H9 (cell line): ENCODE results near the gene DLEC1. TPM values are rescaled to one million over a fixed set of nuclear protein-coding genes. Genes with fewer than 3 reads are reported as not detected.

Experiments
- DNase-seq: peaks from one replicate; pipeline ENCODE4 v3.0.0-alpha.2; 2017
- H2AFZ ChIP-seq: one replicate; pipeline ENCODE4 v1.6.1; 2013; ENCODE audit warnings: mild to moderate bottlenecking, low read length, control low read depth, moderate library complexity
- H2AK5ac ChIP-seq: 2 replicates; pipeline ENCODE4 v1.6.1; 2013; ENCODE audit warnings: low read length, control low read depth, mixed read lengths; ENCODE audit not compliant: insufficient read length
- H2BK120ac ChIP-seq: one replicate; pipeline ENCODE4 v1.6.1; 2013; ENCODE audit warnings: low read depth, mild to moderate bottlenecking, low read length, control low read depth, inconsistent platforms; ENCODE audit not compliant: poor library complexity, severe bottlenecking
- H2BK12ac ChIP-seq: 2 replicates; pipeline ENCODE4 v1.6.1; 2013; ENCODE audit warnings: low read length, control low read depth, mixed read lengths, low read depth; ENCODE audit not compliant: insufficient read length
- H2BK15ac ChIP-seq: 2 replicates; pipeline ENCODE4 v1.6.1; 2013; ENCODE audit warnings: low read depth, low read length, control low read depth
- H2BK20ac ChIP-seq: one replicate; pipeline ENCODE4 v1.6.1; 2013; ENCODE audit warnings: low read depth, mild to moderate bottlenecking, low read length, control low read depth, inconsistent platforms; ENCODE audit not compliant: poor library complexity, severe bottlenecking
- H2BK5ac ChIP-seq: 2 replicates; pipeline ENCODE4 v1.6.1; 2013; ENCODE audit warnings: low read length, control low read depth, mixed read lengths; ENCODE audit not compliant: insufficient read length
- H3K14ac ChIP-seq: 2 replicates; pipeline ENCODE4 v1.6.1; 2013; ENCODE audit warnings: low read length, control low read depth; ENCODE audit not compliant: insufficient read depth
- H3K18ac ChIP-seq: 2 replicates; pipeline ENCODE4 v1.6.1; 2013; ENCODE audit warnings: low read depth, mild to moderate bottlenecking, mixed read lengths, low read length, control low read depth; ENCODE audit not compliant: insufficient read length
- H3K23ac ChIP-seq: 2 replicates; pipeline ENCODE4 v1.6.1; 2013; ENCODE audit warnings: low read length, control low read depth, mixed read lengths, low read depth; ENCODE audit not compliant: insufficient read length
- H3K23me2 ChIP-seq: 2 replicates; pipeline ENCODE4 v1.6.1; 2013; ENCODE audit warnings: low read depth, mild to moderate bottlenecking, mixed read lengths, low read length, control low read depth; ENCODE audit not compliant: insufficient read length, poor library complexity, severe bottlenecking
- H3K27ac ChIP-seq: 2 replicates; pipeline ENCODE4 v1.5.1; 2013; ENCODE audit warnings: low read length, control low read depth, mixed read lengths, low read depth; ENCODE audit not compliant: insufficient read length
- H3K27me3 ChIP-seq: 2 replicates; pipeline ENCODE4 v1.6.1; 2013; ENCODE audit warnings: low read length, control low read depth, inconsistent platforms; ENCODE audit not compliant: insufficient read depth
- H3K4ac ChIP-seq: 2 replicates; pipeline ENCODE4 v1.6.1; 2013; ENCODE audit warnings: low read depth, mild to moderate bottlenecking, control low read depth, inconsistent platforms, low read length, moderate library complexity
- H3K4me1 ChIP-seq: 2 replicates; pipeline ENCODE4 v1.6.1; 2013; ENCODE audit warnings: low read length, control low read depth, inconsistent platforms; ENCODE audit not compliant: insufficient read depth
- H3K4me2 ChIP-seq: 2 replicates; pipeline ENCODE4 v1.6.1; 2013; ENCODE audit warnings: low read length, control low read depth, mixed read lengths; ENCODE audit not compliant: insufficient read length, insufficient read depth
- H3K56ac ChIP-seq: 2 replicates; pipeline ENCODE4 v1.6.1; 2013; ENCODE audit warnings: low read depth, mild to moderate bottlenecking, mixed read lengths, low read length, control low read depth; ENCODE audit not compliant: insufficient read length
- H3K79me1 ChIP-seq: 2 replicates; pipeline ENCODE4 v1.6.1; 2013; ENCODE audit warnings: low read depth, mild to moderate bottlenecking, moderate library complexity, low read length, control low read depth, inconsistent platforms; ENCODE audit not compliant: insufficient read depth, poor library complexity, severe bottlenecking
- H3K79me2 ChIP-seq: 2 replicates; pipeline ENCODE4 v1.6.1; 2013; ENCODE audit warnings: low read length, control low read depth, inconsistent platforms; ENCODE audit not compliant: insufficient read depth
- H3K9ac ChIP-seq: 2 replicates; pipeline ENCODE4 v1.6.1; 2013; ENCODE audit warnings: low read length, control low read depth, mixed read lengths; ENCODE audit not compliant: insufficient read length; ENCODE audit errors: extremely low read depth
- H3K9me3 ChIP-seq: one replicate; pipeline ENCODE4 v1.6.1; 2013; ENCODE audit warnings: low read depth, low read length, inconsistent platforms; ENCODE audit not compliant: control insufficient read depth
- H3T11ph ChIP-seq: one replicate; pipeline ENCODE4 v1.6.1; 2013; ENCODE audit warnings: mild to moderate bottlenecking, low read length, control low read depth, inconsistent platforms
- H4K20me1 ChIP-seq: one replicate; pipeline ENCODE4 v1.6.1; 2013; ENCODE audit not compliant: control insufficient read depth, insufficient read length, insufficient read depth
- H4K5ac ChIP-seq: 2 replicates; pipeline ENCODE4 v1.6.1; 2013; ENCODE audit warnings: low read depth, mild to moderate bottlenecking, mixed read lengths, low read length, control low read depth; ENCODE audit not compliant: insufficient read length
- H4K8ac ChIP-seq: replicated peaks from 2 replicates; pipeline ENCODE4 v1.6.1; 2013; ENCODE audit warnings: low read length, control low read depth, mixed read lengths, low read depth; ENCODE audit not compliant: insufficient read length
- H4K91ac ChIP-seq: 2 replicates; pipeline ENCODE4 v1.6.1; 2013; ENCODE audit warnings: low read depth, mild to moderate bottlenecking, moderate library complexity, mixed read lengths, low read length, control low read depth; ENCODE audit not compliant: insufficient read length
- H3K27ac Mint-ChIP-seq, 3 experiments: 2 replicates in 2 of 3; 3 replicates in 1 of 3; pipeline ENCODE4 v1.8.0; 2020 to 2021; ENCODE audit warnings: mixed read lengths in 3 of 3, mild to moderate bottlenecking in 1 of 3, moderate library complexity in 1 of 3
- H3K27me3 Mint-ChIP-seq: 2 replicates; pipeline ENCODE4 v1.8.0; 2021; ENCODE audit warnings: low read depth, mild to moderate bottlenecking, moderate library complexity, mixed read lengths
- H3K36me3 Mint-ChIP-seq, 3 experiments: 2 replicates in 2 of 3; 3 replicates in 1 of 3; pipeline ENCODE4 v1.8.0; 2020 to 2021; ENCODE audit warnings: low read depth in 3 of 3, mixed read lengths in 3 of 3; ENCODE audit not compliant: insufficient read depth in 1 of 3
- H3K4me1 Mint-ChIP-seq, 2 experiments: 2 replicates each; pipeline ENCODE4 v1.8.0; 2020; ENCODE audit warnings: mixed read lengths in 2 of 2
- H3K4me3 Mint-ChIP-seq, 2 experiments: 2 replicates in 1 of 2; 3 replicates in 1 of 2; pipeline ENCODE4 v1.8.0; 2020 to 2021; ENCODE audit warnings: mild to moderate bottlenecking in 2 of 2, mixed read lengths in 2 of 2, moderate library complexity in 1 of 2
- H3K9me3 Mint-ChIP-seq, 2 experiments: 2 replicates in 1 of 2; 3 replicates in 1 of 2; pipeline ENCODE4 v1.8.0; 2020; ENCODE audit warnings: mild to moderate bottlenecking in 2 of 2, mixed read lengths in 2 of 2, moderate library complexity in 1 of 2
- WGBS: extraction: QIAGEN DNeasy Blood & Tissue Kit; methylation state at CpG from one replicate; pipeline ENCODE4 v1.1.7; 2013; ENCODE audit warnings: missing lambda C conversion rate, low lambda C conversion rate, mixed read lengths; ENCODE audit not compliant: insufficient read length; ENCODE audit errors: extremely low coverage; 5-methylcytosine and 5-hydroxymethylcytosine counted together
- total RNA-seq: library from RNA; stranded (reverse); gene quantifications from 2 replicates; pipeline ENCODE4 v1.2.1, GENCODE V29; 2021
- TF ChIP-seq, protein P1 (sequence below): fragments of 200-600 bp; sonication (generic); conservative IDR thresholded peaks from 3 replicates; pipeline ENCODE4 v1.8.0; 2021; ENCODE audit warnings: antibody characterized with exemption, mild to moderate bottlenecking

The DLEC1 gene
- total RNA-seq, 1 experiment from 2014 or later, result 2.1 TPM

GRCh38 chr3:38101811-38102443 is 62.9 kb downstream of the DLEC1 start:
- H4K5ac ChIP-seq, result no peak overlapping the region
- Mint-ChIP-seq H3K27ac (peak overlapping the region in 1 of 3 experiments; percentile 14; a peak in 1 of 7 replicates), H3K4me3 (no peak overlapping the region), H3K9me3 (peaks cover 4 to 5% of the 10 kb centered on the region in 2 experiments; a peak in 4 of 5 replicates), H3K36me3 (peaks cover 0 to 2% (median 0%) of the 10 kb centered on the region in 3 experiments; a peak in 2 of 7 replicates), H3K27me3 (peaks cover 14% of the 10 kb centered on the region), H3K4me1 (peaks cover 30 to 33% of the 10 kb centered on the region in 2 experiments)
- WGBS, result no CpG with 5 or more reads among the region's 6 CpGs
- H4K8ac ChIP-seq, result no peak overlapping the region
- no peak overlapping the region for H2BK15ac ChIP-seq
- H3K27ac ChIP-seq, result no peak overlapping the region
- no peak overlapping the region for H3K4ac ChIP-seq
- no peaks in the 10 kb centered on the region for H4K20me1 ChIP-seq
- H2AK5ac ChIP-seq, result no peak overlapping the region
- H2BK120ac ChIP-seq, result no peak overlapping the region
- no peak overlapping the region for H3K14ac ChIP-seq
- no peak overlapping the region for H3K56ac ChIP-seq
- H2BK12ac ChIP-seq, result no peak overlapping the region
- no peaks in the 10 kb centered on the region for H3K79me1 ChIP-seq
- H3K27me3 ChIP-seq, result no peaks in the 10 kb centered on the region; the same call in 1 of the 2 replicates
- no peaks in the 10 kb centered on the region for H3K9me3 ChIP-seq
- no peak for DNase-seq
- H3K9ac ChIP-seq, result no peak overlapping the region
- H2BK20ac ChIP-seq, result no peak overlapping the region
- no peak overlapping the region for H3K4me2 ChIP-seq
- no peak overlapping the region for H4K91ac ChIP-seq
- no peaks in the 10 kb centered on the region for H3K23me2 ChIP-seq
- no peak overlapping the region for H3K23ac ChIP-seq
- H3K18ac ChIP-seq, result no peak overlapping the region
- H3K79me2 ChIP-seq, result no peaks in the 10 kb centered on the region
- no peak overlapping the region for H2BK5ac ChIP-seq
- no peak overlapping the region for H2AFZ ChIP-seq
- TF ChIP-seq, protein P1, sequence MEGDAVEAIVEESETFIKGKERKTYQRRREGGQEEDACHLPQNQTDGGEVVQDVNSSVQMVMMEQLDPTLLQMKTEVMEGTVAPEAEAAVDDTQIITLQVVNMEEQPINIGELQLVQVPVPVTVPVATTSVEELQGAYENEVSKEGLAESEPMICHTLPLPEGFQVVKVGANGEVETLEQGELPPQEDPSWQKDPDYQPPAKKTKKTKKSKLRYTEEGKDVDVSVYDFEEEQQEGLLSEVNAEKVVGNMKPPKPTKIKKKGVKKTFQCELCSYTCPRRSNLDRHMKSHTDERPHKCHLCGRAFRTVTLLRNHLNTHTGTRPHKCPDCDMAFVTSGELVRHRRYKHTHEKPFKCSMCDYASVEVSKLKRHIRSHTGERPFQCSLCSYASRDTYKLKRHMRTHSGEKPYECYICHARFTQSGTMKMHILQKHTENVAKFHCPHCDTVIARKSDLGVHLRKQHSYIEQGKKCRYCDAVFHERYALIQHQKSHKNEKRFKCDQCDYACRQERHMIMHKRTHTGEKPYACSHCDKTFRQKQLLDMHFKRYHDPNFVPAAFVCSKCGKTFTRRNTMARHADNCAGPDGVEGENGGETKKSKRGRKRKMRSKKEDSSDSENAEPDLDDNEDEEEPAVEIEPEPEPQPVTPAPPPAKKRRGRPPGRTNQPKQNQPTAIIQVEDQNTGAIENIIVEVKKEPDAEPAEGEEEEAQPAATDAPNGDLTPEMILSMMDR, result no peak
- H3K4me1 ChIP-seq, result peaks cover 3% of the 10 kb centered on the region; the same call in 1 of the 2 replicates
- H3T11ph ChIP-seq, result no peak overlapping the region
